Measurements from ENCODE around the gene ADGRF3. TPM values are rescaled to one million over a fixed set of nuclear protein-coding genes. Genes with fewer than 3 reads are reported as not detected.

The ADGRF3 gene
- total RNA-seq, 2 experiments from 2014 or later, result 3.7 to 4.6 TPM

DNA sequence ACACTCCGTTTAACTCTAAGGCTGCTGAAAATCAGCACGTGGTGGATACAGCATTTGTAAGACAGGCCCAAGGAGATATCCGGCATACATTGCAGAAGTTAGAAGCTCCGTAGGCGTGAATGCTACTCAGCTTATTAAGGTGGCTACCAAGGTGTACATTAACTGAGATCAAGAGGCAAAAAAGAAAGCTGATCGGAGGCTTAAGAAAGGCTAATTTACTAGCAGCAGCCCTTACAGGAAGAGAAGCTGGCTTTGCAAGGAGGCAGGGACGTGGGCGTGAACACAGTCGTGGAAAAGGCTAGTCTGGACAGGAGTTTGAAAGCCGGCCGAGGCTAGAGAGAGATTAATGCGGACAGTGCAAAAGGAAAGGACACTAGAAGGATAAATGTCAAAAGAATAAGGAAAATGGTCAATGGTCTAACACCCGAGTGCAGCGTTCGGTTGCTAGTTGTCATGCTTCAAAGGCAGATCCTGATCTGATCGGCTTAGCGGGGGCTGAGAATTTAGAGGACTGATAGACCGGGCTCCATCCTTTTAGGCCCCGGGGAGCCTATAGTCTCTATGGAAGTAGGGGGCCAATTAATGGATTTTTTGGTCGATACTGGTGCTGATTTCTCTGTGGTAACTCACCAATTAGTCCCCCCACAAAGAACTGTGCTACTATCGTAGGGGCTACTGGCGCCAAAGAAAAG, 46.2 kb downstream of the ADGRF3 start:
- H3K4me1 Mint-ChIP-seq, result no peaks in the 10 kb centered on the region
- ATAC-seq (no peak), DNase-seq (no peak)
- no peaks in the 10 kb centered on the region for H3K36me3 Mint-ChIP-seq
- no peak overlapping the region for H3K27ac Mint-ChIP-seq
- CTCF ChIA-PET, result no interaction called here
- no peaks in the 10 kb centered on the region for H3K9me3 Mint-ChIP-seq (ENCODE audit: low read depth)
- H3K4me3 Mint-ChIP-seq, result no peak overlapping the region
- peaks cover 15% of the 10 kb centered on the region for H3K27me3 Mint-ChIP-seq

DNA sequence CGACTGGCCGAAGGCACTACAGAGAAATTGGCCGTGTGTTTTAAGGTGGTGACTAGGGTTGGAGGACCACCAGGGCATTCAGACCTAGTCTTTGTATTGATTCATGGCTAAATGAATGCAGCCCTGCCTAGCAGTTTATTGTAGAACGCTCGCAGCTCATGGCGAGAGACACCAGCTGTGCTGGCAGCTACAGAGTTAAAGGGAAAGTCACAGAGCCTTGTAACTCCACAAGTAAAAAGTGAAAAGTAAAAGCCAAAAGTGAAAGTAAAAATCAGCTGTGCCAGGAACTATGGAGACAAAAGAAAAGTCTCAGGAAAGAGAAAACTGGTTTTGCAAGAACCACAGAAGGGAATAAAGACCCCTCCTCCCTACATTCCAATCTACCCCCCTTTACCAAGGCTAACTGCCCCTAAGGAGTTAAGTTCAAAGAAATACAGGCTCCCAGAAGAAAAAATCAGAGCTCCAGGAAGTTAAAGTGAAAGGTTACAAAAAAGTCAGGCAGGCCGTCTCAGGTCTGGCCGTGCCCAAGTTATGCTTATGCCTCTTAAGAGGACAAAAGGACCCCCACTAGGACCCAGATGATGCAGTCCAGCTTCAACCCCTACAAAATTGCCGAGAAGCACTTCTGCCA, 47.0 kb downstream of the ADGRF3 start:
- H3K9me3 Mint-ChIP-seq (ENCODE audit: low read depth), result no peaks in the 10 kb centered on the region
- peaks cover 20% of the 10 kb centered on the region for H3K27me3 Mint-ChIP-seq
- H3K4me1 Mint-ChIP-seq, result no peaks in the 10 kb centered on the region
- ATAC-seq (peak; percentile 32), DNase-seq (no peak)
- no peaks in the 10 kb centered on the region for H3K36me3 Mint-ChIP-seq
- CTCF ChIA-PET, result no interaction called here
- H3K4me3 Mint-ChIP-seq, result no peak overlapping the region
- no peak overlapping the region for H3K27ac Mint-ChIP-seq

DNA sequence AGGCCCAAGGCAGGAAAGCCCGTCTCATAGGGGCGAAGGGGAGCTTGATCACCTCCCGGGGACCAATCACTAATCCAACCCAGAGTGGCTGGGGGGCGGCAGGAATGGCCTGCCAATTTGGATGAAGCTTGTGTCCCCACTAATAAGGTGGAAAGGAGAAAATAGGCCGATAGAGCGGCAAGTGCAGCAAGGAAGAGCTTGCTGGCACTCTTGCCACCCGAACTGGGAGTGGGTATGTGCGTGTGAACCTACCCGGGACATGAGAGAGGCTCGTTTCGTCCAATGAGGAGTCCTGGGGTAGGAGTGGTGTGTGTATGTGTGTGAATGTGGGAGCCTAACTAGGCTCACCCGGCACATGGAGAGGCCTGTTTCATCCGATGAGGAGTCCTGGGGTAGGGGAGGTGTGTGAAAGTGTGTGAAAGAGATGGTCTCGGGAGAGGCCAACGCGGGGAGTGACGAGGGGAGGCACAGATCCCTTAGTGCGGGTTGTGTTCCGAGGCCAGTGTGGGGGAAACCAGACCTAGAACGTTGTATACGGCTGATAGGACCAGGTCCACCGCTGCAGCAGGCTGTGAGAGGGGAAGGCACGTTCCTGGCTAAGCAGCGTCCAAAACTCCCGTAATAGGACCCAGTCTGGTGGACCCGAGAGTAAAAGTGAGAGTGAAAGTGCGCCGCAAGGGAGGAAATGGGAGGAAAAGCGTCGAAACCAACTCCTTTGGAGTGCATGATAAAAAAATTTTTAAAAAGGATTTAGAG, 47.8 kb downstream of the ADGRF3 start:
- Mint-ChIP-seq H3K27me3 (peaks cover 20% of the 10 kb centered on the region), H3K4me1 (no peaks in the 10 kb centered on the region), H3K27ac (no peak overlapping the region), H3K4me3 (no peak overlapping the region), H3K36me3 (no peaks in the 10 kb centered on the region), H3K9me3 (ENCODE audit: low read depth) (no peaks in the 10 kb centered on the region)
- peak; percentile 47 for DNase-seq
- CTCF ChIA-PET, result interaction anchor here (1.0 to 1.1 kb wide), 2 partner anchors 10 to 279 kb away, joined by 3 read pairs; no protein-coding TSS in a partner anchor
- peak; percentile 55 for ATAC-seq

GRCh38 chr2:26298286-26298637, 48.3 kb downstream of the ADGRF3 start:
- Mint-ChIP-seq H3K27me3 (peaks cover 20% of the 10 kb centered on the region), H3K36me3 (no peaks in the 10 kb centered on the region), H3K27ac (no peak overlapping the region), H3K4me1 (no peaks in the 10 kb centered on the region), H3K9me3 (ENCODE audit: low read depth) (no peaks in the 10 kb centered on the region), H3K4me3 (no peak overlapping the region)
- DNase-seq (no peak), ATAC-seq (no peak)
- CTCF ChIA-PET, result interaction anchor here (1.0 to 1.1 kb wide), 2 partner anchors 9 to 280 kb away, joined by 3 read pairs; no protein-coding TSS in a partner anchor

- H3K4me3 Mint-ChIP-seq, result no peak overlapping the region
- H3K9me3 Mint-ChIP-seq (ENCODE audit: low read depth), result no peaks in the 10 kb centered on the region
- no peaks in the 10 kb centered on the region for H3K4me1 Mint-ChIP-seq
- H3K27ac Mint-ChIP-seq, result no peak overlapping the region
- H3K27me3 Mint-ChIP-seq, result peaks cover 20% of the 10 kb centered on the region
- ATAC-seq (no peak), DNase-seq (no peak)
- CTCF ChIA-PET, result no interaction called here
- H3K36me3 Mint-ChIP-seq, result no peaks in the 10 kb centered on the region
Observed at GRCh38 chr2:26297061-26297460, 49.5 kb downstream of the ADGRF3 start.

DNA sequence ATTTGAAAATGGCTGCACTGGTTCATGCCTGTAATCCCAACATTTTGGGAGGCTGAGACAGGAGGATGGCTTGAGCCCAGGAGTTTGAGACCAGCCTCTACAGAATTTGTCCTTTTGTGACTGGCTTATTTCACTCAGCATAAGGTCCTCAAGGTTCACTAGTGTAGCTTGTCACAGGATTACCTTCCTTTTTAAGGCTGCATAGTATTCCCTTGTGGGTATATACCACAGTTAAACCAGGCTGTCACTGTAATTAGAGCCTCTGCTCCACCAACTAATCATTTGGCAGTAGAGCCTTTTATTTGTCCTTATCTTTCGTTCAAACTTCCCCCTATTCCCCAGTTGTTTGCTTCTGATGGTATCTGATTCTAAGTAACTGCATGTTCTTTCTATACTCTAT, 51.1 kb downstream of the ADGRF3 start:
- Mint-ChIP-seq H3K27ac (no peak overlapping the region), H3K27me3 (peaks cover 14% of the 10 kb centered on the region), H3K9me3 (ENCODE audit: low read depth) (no peaks in the 10 kb centered on the region), H3K4me3 (no peak overlapping the region), H3K4me1 (no peaks in the 10 kb centered on the region), H3K36me3 (no peaks in the 10 kb centered on the region)
- ATAC-seq, result no peak
- DNase-seq, result no peak
- CTCF ChIA-PET, result no interaction called here

- Mint-ChIP-seq H3K4me1 (no peaks in the 10 kb centered on the region), H3K4me3 (no peak overlapping the region), H3K36me3 (peaks cover 2% of the 10 kb centered on the region), H3K27ac (no peak overlapping the region), H3K9me3 (ENCODE audit: low read depth) (no peaks in the 10 kb centered on the region), H3K27me3 (peaks cover 14% of the 10 kb centered on the region)
- CTCF ChIA-PET, result no interaction called here
- DNase-seq, result no peak
- ATAC-seq, result no peak
Observed at GRCh38 chr2:26292646-26293045, 53.9 kb downstream of the ADGRF3 start.

- Mint-ChIP-seq H3K4me3 (no peak overlapping the region), H3K36me3 (peaks cover 11% of the 10 kb centered on the region), H3K27me3 (peaks cover 2% of the 10 kb centered on the region), H3K4me1 (no peaks in the 10 kb centered on the region), H3K27ac (no peak overlapping the region), H3K9me3 (ENCODE audit: low read depth) (no peaks in the 10 kb centered on the region)
- DNase-seq, result no peak
- no peak for ATAC-seq
- CTCF ChIA-PET, result interaction anchor here (1.2 kb wide), 1 partner anchor 9 kb away, joined by 3 read pairs; no protein-coding TSS in a partner anchor
Observed at GRCh38 chr2:26290001-26290400, 56.6 kb downstream of the ADGRF3 start.

DNA sequence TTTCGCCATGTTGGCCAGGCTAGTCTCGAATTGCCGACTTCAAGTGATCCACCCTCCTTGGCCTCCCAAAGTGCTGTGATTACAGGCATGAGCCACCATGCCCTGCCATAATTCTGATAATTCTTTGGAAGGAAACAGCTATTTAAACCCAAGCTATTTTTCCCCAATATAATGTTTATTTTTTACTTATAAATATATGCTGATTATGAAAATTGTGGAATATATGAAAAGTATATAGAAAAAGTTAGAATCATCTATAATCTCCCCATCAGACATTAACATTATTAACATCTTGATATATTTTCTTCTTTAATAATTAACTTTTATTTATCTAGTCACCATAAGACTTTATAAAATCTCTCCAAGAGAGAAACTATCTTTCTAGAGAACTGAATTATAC, 60.7 kb downstream of the ADGRF3 start:
- peaks cover 31% of the 10 kb centered on the region for H3K36me3 Mint-ChIP-seq
- no peak for ATAC-seq
- CTCF ChIA-PET, result no interaction called here
- no peaks in the 10 kb centered on the region for H3K27me3 Mint-ChIP-seq
- H3K4me3 Mint-ChIP-seq, result no peak overlapping the region
- no peak overlapping the region for H3K27ac Mint-ChIP-seq
- no peaks in the 10 kb centered on the region for H3K9me3 Mint-ChIP-seq (ENCODE audit: low read depth)
- DNase-seq, result no peak
- no peaks in the 10 kb centered on the region for H3K4me1 Mint-ChIP-seq

GRCh38 chr2:26284132-26284531, 62.5 kb downstream of the ADGRF3 start:
- H3K4me3 Mint-ChIP-seq, result no peak overlapping the region
- no peak overlapping the region for H3K27ac Mint-ChIP-seq
- ATAC-seq (no peak), DNase-seq (no peak)
- no peaks in the 10 kb centered on the region for H3K9me3 Mint-ChIP-seq (ENCODE audit: low read depth)
- H3K4me1 Mint-ChIP-seq, result no peaks in the 10 kb centered on the region
- H3K36me3 Mint-ChIP-seq, result peaks cover 38% of the 10 kb centered on the region
- no peaks in the 10 kb centered on the region for H3K27me3 Mint-ChIP-seq
- CTCF ChIA-PET, result interaction anchor here (0.5 kb wide), 1 partner anchor 519 kb away, joined by 3 read pairs; no protein-coding TSS in a partner anchor

DNA sequence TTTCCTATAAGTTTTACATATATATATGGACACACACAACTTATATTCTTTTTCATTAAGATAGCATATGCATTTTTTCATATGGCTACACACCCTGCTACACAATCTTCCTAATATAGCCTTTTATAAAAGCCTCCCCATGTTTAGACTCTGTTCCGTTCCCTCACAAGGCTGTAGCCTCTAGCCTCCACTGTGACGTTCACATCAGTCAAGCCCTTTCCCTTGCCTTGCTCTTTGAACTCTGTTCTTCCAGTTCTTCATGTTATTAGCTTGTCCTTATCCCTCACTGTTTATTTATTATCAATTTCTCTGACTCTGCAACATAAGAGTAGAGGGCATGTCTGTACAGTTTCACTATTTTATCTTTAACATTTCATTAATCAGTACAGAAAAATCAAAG, 63.0 kb downstream of the ADGRF3 start:
- no peak for DNase-seq
- ATAC-seq, result no peak
- Mint-ChIP-seq H3K27ac (no peak overlapping the region), H3K27me3 (no peaks in the 10 kb centered on the region), H3K36me3 (peaks cover 42% of the 10 kb centered on the region), H3K9me3 (ENCODE audit: low read depth) (no peaks in the 10 kb centered on the region), H3K4me3 (no peak overlapping the region), H3K4me1 (no peaks in the 10 kb centered on the region)
- CTCF ChIA-PET, result no interaction called here

DNA sequence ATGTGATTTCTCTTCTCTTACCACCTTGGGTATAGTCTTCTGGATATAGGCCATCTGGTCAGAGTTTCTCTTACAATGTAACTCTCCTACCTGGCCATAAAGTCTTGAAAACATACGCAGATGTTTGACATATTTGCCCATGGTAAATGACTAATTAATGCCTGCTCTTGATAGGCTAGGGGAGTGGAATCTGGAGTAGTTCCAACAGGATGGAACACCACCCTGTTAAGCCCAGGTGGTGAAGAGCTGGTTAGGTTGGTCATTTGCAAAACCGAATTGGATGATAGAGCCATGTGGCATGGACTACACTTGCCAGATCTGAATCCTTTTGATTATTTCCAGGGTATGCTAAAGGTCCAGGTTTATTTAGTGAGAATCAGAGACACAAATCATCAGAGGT, 65.4 kb downstream of the ADGRF3 start:
- no peaks in the 10 kb centered on the region for H3K4me1 Mint-ChIP-seq
- CTCF ChIA-PET, result interaction anchor here (0.7 kb wide), 1 partner anchor 21 kb away, joined by 5 read pairs; no protein-coding TSS in a partner anchor
- DNase-seq (no peak), ATAC-seq (no peak)
- no peaks in the 10 kb centered on the region for H3K9me3 Mint-ChIP-seq (ENCODE audit: low read depth)
- no peak overlapping the region for H3K4me3 Mint-ChIP-seq
- no peak overlapping the region for H3K27ac Mint-ChIP-seq
- no peaks in the 10 kb centered on the region for H3K27me3 Mint-ChIP-seq
- H3K36me3 Mint-ChIP-seq, result peaks cover 47% of the 10 kb centered on the region

DNA sequence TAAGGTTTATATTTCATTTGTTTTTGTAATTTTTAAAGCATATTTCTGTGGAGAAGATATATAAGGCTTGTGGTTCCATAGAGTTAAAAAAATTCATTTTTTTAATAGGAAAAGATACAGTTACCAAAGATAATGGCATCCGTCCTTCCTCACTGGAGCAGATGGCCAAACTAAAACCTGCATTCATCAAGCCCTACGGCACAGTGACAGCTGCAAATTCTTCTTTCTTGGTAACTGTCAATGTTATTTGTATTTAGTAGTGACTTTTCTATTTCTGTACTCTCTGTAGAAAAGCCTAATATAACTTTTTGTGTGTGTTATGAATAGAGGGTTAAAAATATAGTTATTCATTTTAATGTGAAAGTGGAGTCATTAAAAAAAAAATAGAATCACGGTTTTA, 66.7 kb downstream of the ADGRF3 start:
- CTCF ChIA-PET, result no interaction called here
- no peak overlapping the region for H3K4me3 Mint-ChIP-seq
- H3K36me3 Mint-ChIP-seq, result peaks cover 42% of the 10 kb centered on the region
- H3K27ac Mint-ChIP-seq, result no peak overlapping the region
- no peaks in the 10 kb centered on the region for H3K27me3 Mint-ChIP-seq
- no peaks in the 10 kb centered on the region for H3K4me1 Mint-ChIP-seq
- no peak for ATAC-seq
- no peak for DNase-seq
- no peaks in the 10 kb centered on the region for H3K9me3 Mint-ChIP-seq (ENCODE audit: low read depth)
